ENCODE results near the gene CFDP1. TPM values are rescaled to one million over a fixed set of nuclear protein-coding genes. Genes with fewer than 3 reads are reported as not detected.

Gene CFDP1
- total and polyA plus RNA-seq, 2 of the 13 experiments (the other 11 are each of a cell fraction or from before 2014, with no cell fraction given) = 78.6 to 153 TPM

GRCh38 chr16:75244844-75245758, 188.2 kb downstream of the CFDP1 start (continued):
- no peak for TF ChIP-seq ZNF841 (CRISPR knock-in tag; IDR thresholded peaks at IDR 0.05; ENCODE audit: borderline replicate concordance)
- peak; percentile 95 for TF ChIP-seq SNAPC4 (CRISPR knock-in tag; IDR thresholded peaks at IDR 0.05)
- peak; percentile 65; the same call in 1 of the 2 replicates for TF ChIP-seq RERE (CRISPR knock-in tag; IDR thresholded peaks at IDR 0.05; ENCODE audit: low read depth)
- peak; percentile 23; the same call in 1 of the 2 replicates for TF ChIP-seq TSC22D2 (CRISPR knock-in tag; IDR thresholded peaks at IDR 0.05; ENCODE audit: borderline replicate concordance)
- TF ChIP-seq ZNF282 (IDR thresholded peaks at IDR 0.05; ENCODE audit: partially characterized antibody) = no peak
- 0 out of 2 replicates have a peak, but pooled peaks have one; percentile 90 for TF ChIP-seq MTF2 (CRISPR knock-in tag; IDR thresholded peaks at IDR 0.05; ENCODE audit: borderline replicate concordance)
- TF ChIP-seq HOXA7 (CRISPR knock-in tag; IDR thresholded peaks at IDR 0.05) = no peak
- no peak for TF ChIP-seq SUZ12 (IDR thresholded peaks at IDR 0.05; ENCODE audit: low read depth, low read length)
- TF ChIP-seq STAT6 (CRISPR knock-in tag; IDR thresholded peaks at IDR 0.05; ENCODE audit: borderline replicate concordance) = peak; percentile 98; the same call in 1 of the 2 replicates
- no peak for TF ChIP-seq ZNF24 (IDR thresholded peaks at IDR 0.05)
- TF ChIP-seq ISX (CRISPR knock-in tag; conservative IDR thresholded peaks at IDR 0.05) = no peak
- TF ChIP-seq ZNF253 (CRISPR knock-in tag; IDR thresholded peaks at IDR 0.05; ENCODE audit: borderline replicate concordance) = peak; percentile 87; the same call in 1 of the 2 replicates
- peak; percentile 20; the same call in 1 of the 2 replicates for TF ChIP-seq ZSCAN30 (CRISPR knock-in tag; IDR thresholded peaks at IDR 0.05)
- peak; percentile 90; the same call in 1 of the 2 replicates for TF ChIP-seq ZNF816 (CRISPR knock-in tag; IDR thresholded peaks at IDR 0.05; ENCODE audit: borderline replicate concordance)
- TF ChIP-seq CCDC6 (CRISPR knock-in tag; IDR thresholded peaks at IDR 0.05) = peak; percentile 89

Measured in HepG2 (cell line).